GM18951 (cell line): ENCODE data around the gene TMEM114.

Source experiments
- POLR2A ChIP-seq: IDR thresholded peaks from 4 replicates; pipeline ENCODE4 v1.6.1; 2011; ENCODE audit warnings: mild to moderate bottlenecking; ENCODE audit not compliant: insufficient read length, insufficient read depth; ENCODE audit errors: extremely low read depth
- in situ Hi-C: fragments of 300-500 bp; cut with MboI; formaldehyde crosslinking; loops from one replicate; pipeline ENCODE4 v1.12.0; 2022; ENCODE audit warnings: low sequenced_read_pairs, mixed read lengths, inconsistent platforms; ENCODE audit not compliant: unreplicated experiment

TMEM114 gene

DNA sequence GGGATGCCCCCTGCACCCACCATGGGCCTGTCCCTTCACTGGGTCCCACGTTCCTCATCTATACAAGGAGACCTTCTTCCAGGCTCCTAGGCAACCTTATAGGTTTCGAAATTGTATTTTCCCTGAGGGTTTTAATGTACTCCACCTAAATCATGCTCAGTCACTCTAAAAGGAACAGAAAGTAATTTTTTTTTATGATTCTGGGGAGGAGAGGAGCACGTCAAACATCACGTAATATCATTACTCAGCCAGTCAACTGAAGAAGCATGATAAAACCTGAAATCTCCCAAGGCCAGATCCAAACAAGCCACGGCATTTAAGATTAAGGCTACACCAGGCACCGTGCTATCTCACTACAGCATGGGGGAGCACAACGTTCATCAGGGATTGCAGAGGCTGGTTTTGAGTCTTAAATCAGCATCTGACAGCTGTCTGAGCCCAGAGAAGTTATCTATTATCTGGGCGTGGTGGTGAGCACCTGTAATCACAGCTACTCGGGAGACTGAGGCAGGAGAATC lies 3.9 kb upstream of the TMEM114 start:
- in situ Hi-C loops, result no loop called here
- no peak for TF ChIP-seq POLR2A

DNA sequence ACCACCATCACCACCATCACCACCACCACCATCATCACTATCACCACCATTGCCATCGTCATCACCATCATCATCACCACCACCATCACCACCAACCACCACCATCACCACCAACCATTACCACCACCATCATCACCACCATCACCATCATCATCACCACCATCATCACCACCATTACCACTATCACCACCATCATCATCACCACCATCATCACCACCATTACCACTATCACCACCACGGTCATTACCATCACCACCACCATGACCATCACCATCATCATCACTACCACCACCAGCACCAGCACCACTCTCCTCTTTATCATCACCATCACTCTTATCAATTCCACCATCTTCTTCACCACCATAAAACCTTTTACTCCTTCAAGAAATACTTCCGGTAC lies 1.1 kb upstream of the TMEM114 start:
- in situ Hi-C loops, result no loop called here
- TF ChIP-seq POLR2A, result no peak

DNA sequence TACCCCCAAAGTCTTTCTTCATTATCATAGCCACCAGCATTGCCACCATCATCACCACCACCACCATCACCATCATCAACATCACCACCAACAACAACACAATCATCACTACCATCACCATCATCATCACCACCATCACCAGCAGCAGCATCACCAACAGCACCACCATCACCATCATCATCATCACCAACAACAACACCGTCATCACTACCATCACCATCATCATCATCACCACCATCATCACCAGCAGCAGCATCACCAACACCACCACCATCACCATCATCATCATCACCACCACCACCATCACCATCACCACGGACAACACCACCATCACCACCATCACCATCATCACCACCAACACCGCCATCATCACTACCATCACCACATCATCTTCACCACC lies 500 bp upstream of the TMEM114 start:
- TF ChIP-seq POLR2A, result no peak
- in situ Hi-C loops, result no loop called here

DNA sequence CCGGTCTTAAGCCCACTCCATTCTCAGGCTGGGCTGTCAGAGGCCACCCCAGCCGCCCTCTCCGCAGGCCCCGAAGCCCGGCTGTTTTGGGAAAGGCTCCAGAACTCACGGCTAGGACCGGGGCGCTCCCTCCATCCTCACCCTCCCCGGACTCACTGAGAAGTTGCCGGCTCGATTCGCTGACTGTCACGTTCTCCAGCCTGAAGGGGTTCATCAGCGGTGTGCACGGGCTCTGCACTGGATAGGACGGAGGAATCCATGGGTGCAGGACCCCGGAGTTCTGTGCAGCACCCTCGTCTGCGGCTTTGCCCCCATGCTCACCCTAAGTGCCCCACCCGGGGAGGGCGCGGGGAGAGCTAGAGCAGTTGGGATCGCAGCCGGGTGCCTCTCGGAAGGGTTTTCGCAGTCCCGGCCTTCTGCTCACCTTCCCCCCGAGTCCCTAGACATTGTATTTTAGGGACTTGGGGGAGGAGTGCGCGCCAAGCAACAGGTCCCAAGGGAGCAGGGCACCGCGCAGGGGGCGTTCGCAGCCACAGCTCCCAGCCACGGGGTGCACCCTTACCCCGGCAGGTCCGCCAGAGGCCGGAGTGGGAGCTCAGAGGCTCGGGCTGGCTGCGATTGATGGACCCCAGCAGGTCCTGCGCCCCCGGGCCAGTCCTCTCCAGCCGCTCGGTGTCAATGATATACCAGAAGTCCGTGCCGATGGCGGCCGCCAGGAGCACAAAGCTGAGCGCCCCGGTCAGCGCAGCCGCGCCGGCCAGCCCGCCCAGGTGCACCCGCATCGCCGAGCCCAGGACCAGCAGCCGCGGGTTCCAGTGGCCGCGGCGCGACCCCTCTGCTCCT lies 1.0 kb downstream of the TMEM114 start:
- in situ Hi-C loops, result no loop called here
- no peak for TF ChIP-seq POLR2A

DNA sequence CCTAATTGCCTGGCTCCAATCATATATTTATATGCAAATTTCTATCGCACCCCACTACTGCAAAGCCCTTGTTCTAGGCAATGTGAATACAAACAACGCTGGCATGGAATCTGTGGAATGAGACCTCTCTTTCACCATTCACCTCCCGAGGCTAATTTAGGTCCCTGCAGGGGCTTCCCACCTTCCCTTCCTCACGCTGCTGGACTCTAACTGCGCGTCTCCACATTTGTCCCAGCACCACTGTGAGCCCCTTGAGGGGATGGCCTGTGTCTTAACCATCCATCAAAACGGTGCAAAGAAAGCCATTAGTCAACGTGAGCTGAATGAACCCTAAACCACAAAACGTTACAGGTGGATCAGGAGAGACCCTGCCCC lies 1.6 kb downstream of the TMEM114 start:
- in situ Hi-C loops, result no loop called here
- no peak for TF ChIP-seq POLR2A

DNA sequence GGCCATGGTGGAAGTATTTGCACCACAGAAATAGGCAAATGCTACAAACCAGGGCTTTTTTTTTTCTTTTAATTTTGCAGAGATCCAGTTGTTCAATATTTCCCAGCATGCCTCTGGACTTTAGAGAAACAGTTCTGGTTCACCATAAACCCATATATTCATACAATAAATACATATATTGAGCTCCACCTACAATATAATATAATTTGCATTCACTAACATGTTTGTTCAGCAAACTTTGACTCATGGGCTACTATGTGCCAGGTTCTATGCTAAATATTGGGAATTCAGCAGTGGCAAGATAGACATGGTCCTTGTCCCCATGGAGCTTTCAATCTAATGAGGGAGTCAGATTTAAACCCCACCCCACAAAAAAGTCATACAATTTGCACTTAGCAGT lies 3.2 kb downstream of the TMEM114 start:
- in situ Hi-C loops, result no loop called here
- TF ChIP-seq POLR2A, result no peak

DNA sequence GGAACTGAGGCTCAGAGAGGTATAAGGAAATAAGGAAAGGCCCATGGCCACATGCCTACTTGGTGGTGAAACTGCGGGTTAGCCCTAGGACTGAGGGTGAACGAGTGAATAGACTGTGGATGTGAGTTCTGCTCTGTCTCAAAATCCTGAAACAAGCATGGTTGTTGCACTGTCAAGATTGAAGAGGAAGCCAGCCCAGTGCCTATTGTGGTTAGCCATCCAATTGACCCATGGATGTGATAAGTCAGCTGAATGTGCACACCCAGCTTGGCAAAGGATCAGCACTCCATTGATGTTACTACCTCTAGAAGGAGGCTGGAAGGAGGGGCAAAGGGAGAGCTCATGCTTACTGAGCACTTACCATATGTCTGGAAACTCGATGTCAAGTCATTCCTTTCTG lies 4.5 kb downstream of the TMEM114 start:
- no peak for TF ChIP-seq POLR2A
- in situ Hi-C loops, result no loop called here

DNA sequence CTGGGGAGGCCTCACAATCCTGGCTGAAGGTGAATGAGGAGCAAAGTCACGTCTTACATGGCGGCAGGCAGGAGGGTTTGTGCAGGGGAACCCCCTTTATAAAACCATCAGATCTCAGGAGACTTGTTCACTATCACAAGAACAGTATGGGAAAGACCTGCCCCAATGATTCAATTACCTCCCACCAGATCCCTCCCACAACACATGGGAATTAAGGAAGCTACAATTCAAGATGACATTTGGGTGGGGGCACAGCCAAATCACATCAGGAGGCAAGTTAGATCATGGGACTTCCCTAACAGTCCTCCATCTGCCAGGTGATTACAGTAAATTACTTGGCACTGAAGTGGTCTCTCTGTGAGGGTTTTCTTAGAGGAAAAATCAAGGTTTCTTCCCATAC lies 5.3 kb downstream of the TMEM114 start:
- in situ Hi-C loops, result no loop called here
- TF ChIP-seq POLR2A, result no peak

DNA sequence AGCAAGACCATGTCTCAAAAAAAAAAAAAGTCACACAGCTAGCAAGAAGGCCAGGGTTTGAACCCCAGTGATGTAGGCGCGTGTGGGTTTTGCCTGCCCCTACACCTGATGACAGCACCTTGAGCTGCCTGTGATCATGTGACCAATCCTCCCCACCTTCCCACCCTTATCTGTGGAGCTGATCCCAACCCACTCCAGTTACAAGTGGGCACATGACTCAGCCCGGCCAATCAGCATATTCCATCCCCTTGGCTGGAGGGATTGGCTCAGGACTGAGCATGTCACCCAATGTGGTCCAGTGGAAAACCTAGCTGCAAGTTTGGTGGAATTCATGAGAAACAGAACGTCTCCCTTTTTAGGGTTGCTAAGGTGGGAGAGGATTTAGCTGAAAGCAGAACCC lies 6.6 kb downstream of the TMEM114 start:
- in situ Hi-C loops, result no loop called here
- TF ChIP-seq POLR2A, result no peak

DNA sequence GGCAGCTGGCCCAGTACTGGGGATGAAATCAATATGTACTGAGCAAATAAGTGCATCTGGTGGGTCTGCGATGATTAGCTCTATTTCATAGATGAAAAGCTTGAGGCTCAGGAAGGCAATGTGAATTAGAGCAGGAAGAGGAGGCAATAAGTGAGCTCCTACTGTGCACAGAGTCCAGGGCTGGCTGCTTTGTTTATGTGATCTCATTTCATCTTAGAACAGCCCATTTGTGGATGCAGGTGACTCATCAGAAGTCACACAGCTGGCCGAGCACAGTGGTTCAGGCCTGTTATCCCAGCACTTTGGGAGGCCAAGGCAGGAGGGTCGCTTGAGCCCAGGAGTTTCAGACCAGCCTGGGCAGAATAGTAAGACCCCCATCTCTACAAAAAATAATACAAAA lies 7.1 kb downstream of the TMEM114 start:
- TF ChIP-seq POLR2A, result no peak
- in situ Hi-C loops, result no loop called here

DNA sequence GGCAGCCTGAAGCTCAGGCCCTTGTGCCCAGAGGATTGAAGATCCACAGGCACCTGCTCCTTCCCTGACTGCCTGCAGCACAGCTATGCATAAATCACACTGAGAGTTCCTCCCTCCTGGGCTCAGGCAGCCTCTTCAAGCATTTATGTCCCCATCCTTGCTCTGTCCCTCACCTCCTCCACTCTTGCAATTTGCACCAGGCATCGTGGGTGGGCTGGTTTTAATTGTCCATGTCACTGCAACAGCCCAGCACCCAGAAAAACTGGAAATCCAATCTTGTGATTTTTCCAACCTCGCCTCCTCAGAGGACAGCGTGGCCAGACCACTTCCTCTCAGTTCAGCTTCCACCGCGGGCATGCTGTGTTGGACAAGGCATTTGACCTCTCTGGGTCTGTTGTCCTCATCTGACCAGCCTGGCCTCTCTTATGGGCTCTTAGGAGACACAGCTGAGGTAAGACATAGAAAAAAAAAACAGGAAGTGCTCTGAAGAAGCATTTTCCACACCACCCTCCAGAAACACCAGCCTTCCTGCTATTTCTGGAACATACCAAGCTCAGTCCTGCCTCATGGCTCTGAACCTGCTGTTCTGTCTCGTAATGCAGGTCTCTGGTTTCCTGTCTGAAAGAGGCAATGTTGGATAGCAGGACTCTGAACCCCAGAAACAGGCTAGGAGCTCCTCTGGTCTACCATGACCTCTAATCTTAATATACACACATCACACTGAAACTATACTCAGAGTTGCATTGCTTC lies 8.3 kb downstream of the TMEM114 start:
- in situ Hi-C loops, result no loop called here
- no peak for TF ChIP-seq POLR2A

DNA sequence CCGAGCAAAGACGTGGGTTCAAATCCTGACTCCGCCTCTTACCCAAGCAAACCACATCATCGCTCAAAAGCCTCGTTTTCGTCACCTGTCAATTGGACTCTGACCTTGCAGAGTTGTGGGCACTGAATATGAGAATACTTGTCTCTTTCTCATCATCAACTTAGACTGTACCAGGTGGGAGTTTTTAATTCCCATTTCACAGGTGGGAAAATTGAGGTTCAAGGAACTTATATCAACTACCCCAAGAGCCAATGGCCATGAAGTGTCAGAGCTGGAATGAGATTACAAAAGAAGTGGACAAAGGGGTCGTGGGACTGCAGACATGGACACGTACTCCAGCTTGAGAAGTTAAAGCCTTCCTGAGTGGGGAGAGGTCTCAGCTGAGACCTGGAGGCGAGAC lies 10.8 kb downstream of the TMEM114 start:
- TF ChIP-seq POLR2A, result no peak
- in situ Hi-C loops, result loop anchor here (10.0 kb wide), 1 partner anchor 295 kb away; no protein-coding TSS in a partner anchor

DNA sequence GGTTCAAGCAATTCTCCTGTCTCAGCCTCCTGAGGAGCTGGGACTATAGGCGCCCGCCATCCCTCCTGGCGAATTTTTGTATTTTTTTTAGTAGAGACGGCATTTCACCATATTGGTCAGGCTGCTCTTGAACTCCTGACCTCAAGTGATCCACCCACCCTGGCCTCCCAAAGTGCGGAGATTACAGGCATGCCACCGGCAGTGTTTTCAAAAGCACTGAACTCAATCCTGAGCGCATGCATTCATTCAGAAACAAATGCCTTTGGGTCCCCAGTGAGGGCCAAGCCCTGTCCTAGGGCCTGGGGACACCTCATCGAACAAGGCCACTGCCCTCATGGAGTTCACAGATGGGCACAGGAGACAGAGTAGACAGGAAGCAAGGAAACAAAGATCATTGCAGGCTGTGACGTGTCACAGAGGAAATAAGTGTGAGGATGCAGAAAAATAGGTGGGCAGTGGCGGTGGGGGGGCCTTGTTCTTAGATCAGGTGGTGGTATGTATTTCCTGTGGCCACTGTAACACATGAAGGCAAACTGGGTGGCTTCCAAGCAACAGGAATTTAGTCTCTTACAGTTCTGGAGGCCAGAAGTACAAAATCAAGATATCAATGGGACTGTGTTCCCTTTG lies 12.5 kb downstream of the TMEM114 start:
- in situ Hi-C loops, result loop anchor here (10.0 kb wide), 1 partner anchor 297 kb away; no protein-coding TSS in a partner anchor
- TF ChIP-seq POLR2A, result no peak
